K562 (cell line): Measurements from ENCODE around the gene FAM193A. TPM values are rescaled to one million over a fixed set of nuclear protein-coding genes. Genes with fewer than 3 reads are reported as not detected.

Source experiments
- KDM5B ChIP-seq: fragments of 200-600 bp; sonication (generic); IDR thresholded peaks from 2 replicates; pipeline ENCODE4 v1.6.1; 2012; ENCODE audit warnings: low read depth, mild to moderate bottlenecking, moderate library complexity, low read length, control low read depth, inconsistent platforms; ENCODE audit not compliant: insufficient replicate concordance
- MBD2 ChIP-seq: sonication (generic); IDR thresholded peaks from 2 replicates; pipeline ENCODE4 v1.6.1; 2016; ENCODE audit warnings: low read depth, borderline replicate concordance
- TEAD4 ChIP-seq, 2 experiments: sonication (generic) in 1 of 2; formaldehyde crosslinking in 1 of 2; IDR thresholded peaks; 2 replicates each; pipeline versions ENCODE4 v1.6.1 to v1.8.0; 2012 to 2022; ENCODE audit warnings: borderline replicate concordance in 1 of 2, inconsistent platforms in 1 of 2, low read length in 1 of 2, mild to moderate bottlenecking in 1 of 2, missing genetic modification reagents in 1 of 2
- TFAM ChIP-seq: fragments of 250-450 bp; sonication (Bioruptor Pico); conservative IDR thresholded peaks from 2 replicates; pipeline ENCODE4 v1.5.0; 2021; ENCODE audit warnings: mild to moderate bottlenecking, moderate library complexity
- TOE1 ChIP-seq, 2 experiments: fragments of 450-650 bp in 1 of 2; sonication (generic) in 1 of 2; formaldehyde crosslinking in 1 of 2; IDR thresholded peaks; 2 replicates each; pipeline versions ENCODE4 v1.7.1 to v1.8.0; 2016 to 2022; ENCODE audit warnings: borderline replicate concordance in 2 of 2, mild to moderate bottlenecking in 2 of 2, antibody characterized with exemption in 1 of 2, inconsistent platforms in 1 of 2, low read depth in 1 of 2, missing genetic modification reagents in 1 of 2, moderate library complexity in 1 of 2
- ZBTB40 ChIP-seq, 2 experiments: fragments of 450-650 bp in 1 of 2; sonication (generic) in 1 of 2; formaldehyde crosslinking in 1 of 2; IDR thresholded peaks; 2 replicates each; pipeline versions ENCODE4 v1.7.1 to v1.9.0; 2016 to 2022; ENCODE audit warnings: inconsistent platforms in 1 of 2, mild to moderate bottlenecking in 1 of 2, missing genetic modification reagents in 1 of 2
- ZNF175 ChIP-seq: fragments of 200-800 bp; sonication (Bioruptor generic); IDR thresholded peaks from 2 replicates; pipeline ENCODE4 v1.6.1; 2016; ENCODE audit warnings: low read depth, mild to moderate bottlenecking, missing genetic modification characterization, missing compliant biosample characterization
- ZNF184 ChIP-seq: sonication (generic); formaldehyde crosslinking; IDR thresholded peaks from 2 replicates; pipeline ENCODE4 v1.5.0; 2020; ENCODE audit warnings: missing genetic modification reagents
- polyA plus RNA-seq, 8 experiments: library from polyadenylated mRNA; depleted of rRNA in 4 of 8; stranded (reverse) in 5 of 8; unstranded in 3 of 8; fragments of >200 nt; fragmentation: Nextera tagmentation in 2 of 8; fragmentation: Illumina TruSeq in 1 of 8; extraction: Ambion mirVana in 2 of 8; extraction: Trizol in 1 of 8; gene quantifications; 2 replicates each; pipeline versions ENCODE4 v1.2.1 to v1.2.3, GENCODE V29; 2011 to 2014; ENCODE audit warnings: inconsistent platforms in 1 of 8, missing spikeins in 1 of 8
- total RNA-seq, 7 experiments: library from RNA; depleted of rRNA in 6 of 7; stranded (reverse); fragments of >200 nt in 6 of 7; fragmentation: Illumina TruSeq in 2 of 7; extraction: Trizol in 2 of 7; gene quantifications; 2 replicates each; pipeline versions ENCODE4 v1.2.1 to v1.2.3, GENCODE V29; 2011 to 2021; ENCODE audit warnings: low replicate concordance in 1 of 7
- TF ChIP-seq, protein P1 (sequence below): fragments of 250-450 bp; sonication (Bioruptor Pico); IDR thresholded peaks from 2 replicates; pipeline ENCODE4 v1.5.0; 2021; ENCODE audit warnings: mild to moderate bottlenecking, moderate library complexity

The FAM193A gene
- total and polyA plus RNA-seq, 9 of the 15 experiments (the other 6 are each of a cell fraction or from before 2014, with no cell fraction given) = 0.46 to 24.6 (median 9.6) TPM

DNA sequence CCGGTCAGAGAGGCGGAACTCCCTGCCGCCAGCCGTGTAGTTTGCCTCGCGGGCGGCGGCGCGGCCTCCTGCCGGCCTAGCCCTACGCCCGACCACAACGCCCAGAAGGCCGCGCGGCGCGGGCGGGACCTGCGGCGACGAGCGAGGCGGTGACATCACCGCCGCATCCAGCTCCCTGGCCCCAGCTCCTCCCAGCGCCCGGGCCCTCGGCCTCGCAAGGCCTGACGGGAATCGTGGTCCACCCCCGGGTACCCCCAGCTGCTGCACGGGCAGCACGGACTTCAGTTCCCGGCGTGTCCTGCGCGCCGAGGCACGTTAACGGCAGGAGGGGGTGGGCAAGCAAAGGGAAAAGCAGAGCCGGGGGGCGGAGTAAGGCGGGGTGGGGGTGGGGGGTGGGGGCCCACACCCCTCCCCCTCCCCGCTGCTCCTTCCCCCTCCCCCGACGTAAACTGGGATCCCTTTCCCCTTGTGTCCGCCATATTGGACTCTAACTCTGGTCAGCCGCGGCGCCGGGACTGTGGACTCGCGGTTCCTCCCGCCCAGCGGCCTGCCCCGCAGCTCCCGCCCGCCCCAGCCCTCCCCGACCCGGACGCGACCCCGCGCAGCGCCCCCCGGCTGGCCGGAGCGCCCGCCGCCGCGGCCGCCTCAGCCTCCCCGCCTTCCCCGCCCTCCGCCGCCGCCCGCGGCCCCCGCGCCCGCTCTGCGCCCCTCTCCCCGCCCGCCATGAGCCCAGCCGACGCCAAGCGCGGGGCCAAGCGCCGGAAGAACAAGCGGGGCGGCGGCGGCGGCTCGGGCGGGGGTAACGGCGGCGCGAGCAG, at the start of gene FAM193A (continued):
- TF ChIP-seq ZBTB40 (IDR thresholded peaks at IDR 0.05) (0 out of 2 replicates have a peak, but pooled peaks have one; percentile 28), ZBTB40 (CRISPR knock-in tag; IDR thresholded peaks at IDR 0.05) (no peak), ZNF184 (no peak), TEAD4 (IDR thresholded peaks at IDR 0.05; ENCODE audit: low read length) (no peak), TEAD4 (CRISPR knock-in tag; IDR thresholded peaks at IDR 0.05; ENCODE audit: borderline replicate concordance) (no peak), TOE1 (IDR thresholded peaks at IDR 0.05; ENCODE audit: borderline replicate concordance) (no peak), TOE1 (CRISPR knock-in tag; IDR thresholded peaks at IDR 0.05; ENCODE audit: borderline replicate concordance, low read depth) (no peak), TFAM (CRISPR knock-in tag) (no peak), MBD2 (peak; percentile 80), ZNF175 (no peak; the same call in 1 of the 2 replicates), KDM5B (no peak)
- TF ChIP-seq, protein P1, sequence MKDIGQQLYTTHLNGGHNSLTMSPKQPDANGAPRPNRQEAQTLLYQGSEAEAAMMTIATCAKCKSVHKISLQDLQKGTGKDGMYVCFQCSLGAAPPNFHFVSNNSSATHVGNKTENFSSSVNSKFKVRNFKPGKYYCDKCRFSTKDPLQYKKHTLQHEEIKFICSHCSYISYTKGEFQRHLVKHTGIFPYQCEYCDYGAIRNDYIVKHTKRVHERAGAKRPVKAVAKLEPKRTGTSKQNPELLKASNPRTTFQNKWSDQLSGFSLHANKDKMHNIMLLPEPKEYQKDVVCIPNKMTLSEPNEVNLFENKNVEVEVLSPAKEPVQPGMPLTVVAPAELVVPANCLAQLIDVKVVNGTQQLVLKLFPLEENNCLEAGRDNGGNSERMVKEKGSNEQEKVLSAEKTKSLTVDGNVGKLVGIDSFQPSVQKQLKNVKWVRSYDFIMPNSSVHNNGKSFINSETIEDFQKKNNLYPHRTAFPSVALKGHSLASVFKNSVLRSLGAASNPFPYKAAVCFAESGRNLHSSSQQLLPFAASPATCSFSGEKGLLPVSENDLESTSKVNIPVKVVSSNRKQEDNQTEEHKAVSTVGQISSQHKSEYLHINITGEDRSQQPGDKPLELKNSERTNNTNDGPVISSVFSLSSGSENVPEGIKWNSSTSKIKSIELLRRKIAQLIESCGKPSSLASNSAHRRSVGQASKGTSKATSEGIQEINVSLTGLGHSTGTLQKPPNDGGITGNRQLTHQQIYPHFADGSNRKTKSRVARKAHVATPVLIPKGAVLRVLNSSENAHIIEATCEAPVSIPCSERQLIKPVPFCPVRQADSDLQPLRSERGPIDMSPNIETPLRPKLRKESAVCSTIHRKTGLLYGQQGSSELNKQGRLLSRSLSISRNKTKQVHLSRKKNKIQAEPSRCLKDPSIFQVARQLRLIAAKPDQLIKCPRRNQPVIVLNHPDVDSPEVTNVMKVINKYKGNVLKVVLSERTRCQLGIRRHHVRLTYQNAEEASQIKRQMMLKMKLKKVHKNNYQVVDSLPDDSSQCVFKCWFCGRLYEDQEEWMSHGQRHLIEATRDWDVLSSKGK (CRISPR knock-in tag) = no peak
